ENCODE measurements around the gene SMC1A.

Gene SMC1A

GRCh38 chrX:53383376-53384076 lies 38.9 kb downstream of the SMC1A start:
- no peak for ATAC-seq
- no peak for TF ChIP-seq RARB (CRISPR knock-in tag; IDR thresholded peaks at IDR 0.05)
- TF ChIP-seq, protein P1, sequence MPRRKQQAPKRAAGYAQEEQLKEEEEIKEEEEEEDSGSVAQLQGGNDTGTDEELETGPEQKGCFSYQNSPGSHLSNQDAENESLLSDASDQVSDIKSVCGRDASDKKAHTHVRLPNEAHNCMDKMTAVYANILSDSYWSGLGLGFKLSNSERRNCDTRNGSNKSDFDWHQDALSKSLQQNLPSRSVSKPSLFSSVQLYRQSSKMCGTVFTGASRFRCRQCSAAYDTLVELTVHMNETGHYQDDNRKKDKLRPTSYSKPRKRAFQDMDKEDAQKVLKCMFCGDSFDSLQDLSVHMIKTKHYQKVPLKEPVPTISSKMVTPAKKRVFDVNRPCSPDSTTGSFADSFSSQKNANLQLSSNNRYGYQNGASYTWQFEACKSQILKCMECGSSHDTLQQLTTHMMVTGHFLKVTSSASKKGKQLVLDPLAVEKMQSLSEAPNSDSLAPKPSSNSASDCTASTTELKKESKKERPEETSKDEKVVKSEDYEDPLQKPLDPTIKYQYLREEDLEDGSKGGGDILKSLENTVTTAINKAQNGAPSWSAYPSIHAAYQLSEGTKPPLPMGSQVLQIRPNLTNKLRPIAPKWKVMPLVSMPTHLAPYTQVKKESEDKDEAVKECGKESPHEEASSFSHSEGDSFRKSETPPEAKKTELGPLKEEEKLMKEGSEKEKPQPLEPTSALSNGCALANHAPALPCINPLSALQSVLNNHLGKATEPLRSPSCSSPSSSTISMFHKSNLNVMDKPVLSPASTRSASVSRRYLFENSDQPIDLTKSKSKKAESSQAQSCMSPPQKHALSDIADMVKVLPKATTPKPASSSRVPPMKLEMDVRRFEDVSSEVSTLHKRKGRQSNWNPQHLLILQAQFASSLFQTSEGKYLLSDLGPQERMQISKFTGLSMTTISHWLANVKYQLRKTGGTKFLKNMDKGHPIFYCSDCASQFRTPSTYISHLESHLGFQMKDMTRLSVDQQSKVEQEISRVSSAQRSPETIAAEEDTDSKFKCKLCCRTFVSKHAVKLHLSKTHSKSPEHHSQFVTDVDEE (CRISPR knock-in tag; IDR thresholded peaks at IDR 0.05): no peak
- no peak for TF ChIP-seq TCF4 (CRISPR knock-in tag; IDR thresholded peaks at IDR 0.05; ENCODE audit: borderline replicate concordance)
- TF ChIP-seq, protein P2, sequence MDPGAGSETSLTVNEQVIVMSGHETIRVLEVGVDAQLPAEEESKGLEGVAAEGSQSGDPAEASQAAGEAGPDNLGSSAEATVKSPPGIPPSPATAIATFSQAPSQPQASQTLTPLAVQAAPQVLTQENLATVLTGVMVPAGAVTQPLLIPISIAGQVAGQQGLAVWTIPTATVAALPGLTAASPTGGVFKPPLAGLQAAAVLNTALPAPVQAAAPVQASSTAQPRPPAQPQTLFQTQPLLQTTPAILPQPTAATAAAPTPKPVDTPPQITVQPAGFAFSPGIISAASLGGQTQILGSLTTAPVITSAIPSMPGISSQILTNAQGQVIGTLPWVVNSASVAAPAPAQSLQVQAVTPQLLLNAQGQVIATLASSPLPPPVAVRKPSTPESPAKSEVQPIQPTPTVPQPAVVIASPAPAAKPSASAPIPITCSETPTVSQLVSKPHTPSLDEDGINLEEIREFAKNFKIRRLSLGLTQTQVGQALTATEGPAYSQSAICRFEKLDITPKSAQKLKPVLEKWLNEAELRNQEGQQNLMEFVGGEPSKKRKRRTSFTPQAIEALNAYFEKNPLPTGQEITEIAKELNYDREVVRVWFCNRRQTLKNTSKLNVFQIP (CRISPR knock-in tag; IDR thresholded peaks at IDR 0.05; ENCODE audit: borderline replicate concordance, low read depth): no peak
- no peak for TF ChIP-seq ZFP30 (CRISPR knock-in tag; IDR thresholded peaks at IDR 0.05)
- TF ChIP-seq, protein P3, sequence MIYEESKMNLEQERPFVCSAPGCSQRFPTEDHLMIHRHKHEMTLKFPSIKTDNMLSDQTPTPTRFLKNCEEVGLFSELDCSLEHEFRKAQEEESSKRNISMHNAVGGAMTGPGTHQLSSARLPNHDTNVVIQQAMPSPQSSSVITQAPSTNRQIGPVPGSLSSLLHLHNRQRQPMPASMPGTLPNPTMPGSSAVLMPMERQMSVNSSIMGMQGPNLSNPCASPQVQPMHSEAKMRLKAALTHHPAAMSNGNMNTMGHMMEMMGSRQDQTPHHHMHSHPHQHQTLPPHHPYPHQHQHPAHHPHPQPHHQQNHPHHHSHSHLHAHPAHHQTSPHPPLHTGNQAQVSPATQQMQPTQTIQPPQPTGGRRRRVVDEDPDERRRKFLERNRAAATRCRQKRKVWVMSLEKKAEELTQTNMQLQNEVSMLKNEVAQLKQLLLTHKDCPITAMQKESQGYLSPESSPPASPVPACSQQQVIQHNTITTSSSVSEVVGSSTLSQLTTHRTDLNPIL (CRISPR knock-in tag; IDR thresholded peaks at IDR 0.05; ENCODE audit: low read depth): no peak

DNA sequence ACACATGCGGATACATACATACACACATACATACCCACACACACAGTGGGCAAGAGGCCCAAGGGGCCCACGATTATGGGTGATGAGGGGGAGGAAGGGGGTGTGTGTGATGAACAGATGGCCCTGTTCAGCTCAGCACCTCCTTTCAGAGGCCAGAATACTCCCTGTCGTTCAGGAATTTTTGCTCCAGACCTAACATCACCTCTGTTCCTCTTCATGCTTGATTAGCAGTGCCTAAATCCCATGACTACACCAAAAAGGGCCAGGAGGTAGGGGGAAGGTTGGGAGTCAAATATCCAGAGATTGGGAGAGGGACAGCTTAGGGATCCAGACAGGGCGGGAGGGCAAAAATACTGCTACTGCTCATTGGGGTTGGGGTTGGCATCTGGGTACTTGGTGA lies 42.7 kb downstream of the SMC1A start:
- TF ChIP-seq ESRRG (CRISPR knock-in tag; IDR thresholded peaks at IDR 0.05) (no peak), RARB (CRISPR knock-in tag; IDR thresholded peaks at IDR 0.05) (no peak), SNAI2 (CRISPR knock-in tag; IDR thresholded peaks at IDR 0.05) (no peak), ZFP30 (CRISPR knock-in tag; IDR thresholded peaks at IDR 0.05) (no peak), CSDC2 (CRISPR knock-in tag; IDR thresholded peaks at IDR 0.05) (no peak), PPARA (CRISPR knock-in tag; IDR thresholded peaks at IDR 0.05; ENCODE audit: borderline replicate concordance) (no peak), TCF4 (CRISPR knock-in tag; IDR thresholded peaks at IDR 0.05; ENCODE audit: borderline replicate concordance) (no peak), ZC3H10 (CRISPR knock-in tag; IDR thresholded peaks at IDR 0.05) (no peak), ZNF565 (CRISPR knock-in tag; conservative IDR thresholded peaks at IDR 0.05; ENCODE audit: low read depth) (no peak), BACH2 (CRISPR knock-in tag; IDR thresholded peaks at IDR 0.05; ENCODE audit: borderline replicate concordance) (no peak), ISL1 (CRISPR knock-in tag; IDR thresholded peaks at IDR 0.05) (no peak), PATZ1 (CRISPR knock-in tag; IDR thresholded peaks at IDR 0.05; ENCODE audit: borderline replicate concordance) (no peak), ZNF8 (CRISPR knock-in tag; IDR thresholded peaks at IDR 0.05) (no peak)
- TF ChIP-seq, protein P2 (CRISPR knock-in tag; IDR thresholded peaks at IDR 0.05; ENCODE audit: borderline replicate concordance, low read depth): no peak
- TF ChIP-seq, protein P1 (CRISPR knock-in tag; IDR thresholded peaks at IDR 0.05): no peak
- ATAC-seq: no peak

All from SK-N-SH treated with all-trans-retinoic acid at 6 μM for 48 hours (cell line).